Activated CD8-positive, alpha-beta memory T cell treated with anti-CD3 and anti-CD28 coated beads for 48 hours (primary cell): ENCODE measurements around the gene LRP1B.
"Not testable (repeated sequence)": the region's sequence is repeated elsewhere in the genome, so short reads cannot be mapped to it uniquely, and the experiment has no call there.

Experiments
- DNase-seq, 3 experiments: peaks; one replicate each; pipeline ENCODE4 v3.0.0-alpha.2; 2020; ENCODE audit warnings: low read depth in 2 of 3, low spot score in 2 of 3

The LRP1B gene

DNA sequence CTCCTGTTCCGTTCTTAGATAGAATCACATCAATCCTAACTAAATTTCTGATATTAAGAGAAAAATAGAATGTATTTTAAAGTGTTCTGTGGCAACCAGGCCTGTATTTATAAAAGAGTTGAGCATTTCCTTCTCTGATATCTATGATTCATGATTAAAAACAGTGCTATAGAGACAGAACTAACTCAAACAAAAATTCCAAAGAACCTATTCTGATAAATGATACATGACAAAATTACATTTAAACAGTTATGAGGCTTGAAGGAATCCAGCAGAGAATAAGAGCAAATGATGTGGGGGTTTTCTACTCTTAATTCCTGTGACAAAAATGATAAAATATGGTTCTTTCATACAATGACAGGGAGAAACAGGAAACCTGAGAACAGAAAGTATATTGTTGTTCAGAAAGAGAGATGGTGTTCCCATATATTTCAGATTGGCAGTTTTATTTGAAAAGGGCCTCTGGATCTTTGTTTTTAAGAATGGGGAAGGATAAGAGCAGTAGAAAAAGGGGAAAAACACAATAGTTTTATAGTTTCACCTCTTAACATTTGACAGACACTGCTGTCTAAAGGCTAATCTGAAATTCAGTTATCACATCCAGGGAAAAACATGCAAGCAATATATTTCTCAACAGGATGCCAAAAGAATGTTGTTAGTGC lies 944.3 kb downstream of the LRP1B start:
- DNase-seq, result no peak

DNA sequence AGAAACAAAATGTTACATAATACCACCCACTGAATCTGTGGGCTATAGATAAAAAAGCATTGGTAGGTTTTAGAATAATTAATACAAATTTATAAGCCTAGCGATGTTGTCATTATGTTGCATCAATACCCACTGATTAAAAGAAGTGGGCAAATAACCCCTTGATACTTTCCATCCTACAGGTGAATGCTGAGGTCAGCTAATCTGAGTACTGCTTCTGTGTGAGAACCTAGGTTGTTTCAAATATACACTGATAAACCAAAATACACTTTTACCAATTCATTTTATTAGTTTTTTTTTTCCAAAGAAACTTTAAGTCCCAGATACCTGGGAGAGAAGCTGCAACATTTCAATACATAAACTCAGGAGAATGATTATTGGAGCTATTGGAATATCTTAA lies 948.6 kb downstream of the LRP1B start:
- DNase-seq, result no peak

DNA sequence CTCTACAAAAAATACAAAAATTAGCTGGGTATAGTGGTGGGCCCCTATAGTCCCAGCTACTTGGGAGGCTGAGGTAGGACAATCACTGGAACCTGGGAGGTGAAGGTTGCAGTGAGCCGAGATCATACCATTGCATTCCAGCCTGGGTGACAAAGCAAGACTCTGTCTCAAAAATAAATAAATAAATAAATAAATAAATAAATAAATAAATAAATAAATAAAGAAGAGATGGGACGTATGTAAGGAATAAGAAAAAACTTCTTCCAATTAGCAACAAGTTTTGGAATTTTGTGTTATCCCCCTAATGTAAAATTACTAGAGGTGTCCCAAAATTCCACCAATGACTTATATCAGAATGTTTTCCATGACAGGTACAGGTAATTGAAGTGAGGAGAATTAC lies 961.7 kb downstream of the LRP1B start:
- DNase-seq, result not testable (repeated sequence)

DNA sequence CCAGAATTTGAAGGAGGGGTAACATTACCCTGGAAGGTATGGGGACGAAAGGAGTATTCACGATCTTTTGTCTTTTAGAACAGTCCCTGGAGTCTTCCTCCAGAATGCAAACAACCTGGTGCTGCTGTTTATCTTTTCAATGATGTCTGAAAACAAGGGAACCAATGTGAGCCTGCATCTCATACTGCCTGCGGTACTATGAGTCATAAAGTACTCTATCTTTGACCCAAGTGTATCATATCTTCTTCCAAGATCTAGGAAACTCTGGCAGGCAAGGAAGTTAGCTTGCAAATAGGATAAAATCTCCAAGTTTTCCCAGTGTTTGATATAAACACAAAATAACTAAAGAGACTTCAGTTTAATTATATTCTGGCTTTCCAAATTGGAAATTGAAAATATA lies 968.5 kb downstream of the LRP1B start:
- DNase-seq, result no peak

DNA sequence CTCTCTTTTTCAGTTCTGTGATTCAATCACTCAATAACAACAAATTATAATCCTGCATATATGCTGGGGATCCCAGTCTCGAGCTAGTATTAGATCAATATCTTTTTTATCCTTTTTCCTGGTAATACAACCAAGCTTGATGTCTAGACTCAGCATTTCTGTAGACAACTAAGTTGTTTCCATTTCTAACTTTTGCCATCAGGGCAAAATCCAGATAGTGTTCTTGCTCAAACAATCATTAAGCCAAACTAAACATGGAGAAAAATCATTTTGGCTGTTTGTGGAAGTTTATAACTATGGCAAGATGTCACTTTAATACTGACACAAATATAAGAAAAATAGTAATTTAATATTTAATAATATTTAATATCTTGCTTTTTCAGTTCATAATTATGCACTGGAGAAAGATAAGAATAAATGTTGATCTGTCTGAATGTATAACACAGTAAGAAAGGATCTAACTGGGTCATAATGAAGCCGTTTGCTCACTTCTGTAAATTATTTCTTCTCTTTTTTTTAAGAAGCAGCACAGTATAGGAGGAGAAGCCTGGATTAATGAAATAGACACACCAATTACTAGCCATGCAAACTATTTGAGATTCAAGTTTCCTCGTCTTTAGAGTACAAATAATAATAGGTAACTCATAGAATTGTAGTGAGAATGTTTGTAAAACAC lies 979.1 kb downstream of the LRP1B start:
- DNase-seq, result no peak

DNA sequence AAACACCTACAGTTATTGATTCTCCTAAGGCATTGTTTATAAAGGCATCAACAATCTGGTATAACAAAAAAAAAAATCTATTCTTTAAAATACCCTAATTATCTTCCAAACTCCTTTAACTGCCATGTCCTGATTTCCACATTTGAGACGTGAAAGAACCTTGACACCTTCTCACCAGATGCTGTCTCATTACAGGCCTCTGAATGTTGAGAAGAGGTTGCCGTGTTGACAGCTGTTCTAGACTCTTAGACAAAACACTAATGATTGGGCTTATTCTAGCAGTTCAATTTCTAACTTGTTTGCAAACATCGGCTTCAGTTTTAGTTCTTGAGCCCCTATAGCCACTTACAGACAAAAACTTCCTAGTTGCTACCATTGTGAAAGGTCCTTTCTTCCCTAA lies 988.8 kb downstream of the LRP1B start:
- no peak for DNase-seq

DNA sequence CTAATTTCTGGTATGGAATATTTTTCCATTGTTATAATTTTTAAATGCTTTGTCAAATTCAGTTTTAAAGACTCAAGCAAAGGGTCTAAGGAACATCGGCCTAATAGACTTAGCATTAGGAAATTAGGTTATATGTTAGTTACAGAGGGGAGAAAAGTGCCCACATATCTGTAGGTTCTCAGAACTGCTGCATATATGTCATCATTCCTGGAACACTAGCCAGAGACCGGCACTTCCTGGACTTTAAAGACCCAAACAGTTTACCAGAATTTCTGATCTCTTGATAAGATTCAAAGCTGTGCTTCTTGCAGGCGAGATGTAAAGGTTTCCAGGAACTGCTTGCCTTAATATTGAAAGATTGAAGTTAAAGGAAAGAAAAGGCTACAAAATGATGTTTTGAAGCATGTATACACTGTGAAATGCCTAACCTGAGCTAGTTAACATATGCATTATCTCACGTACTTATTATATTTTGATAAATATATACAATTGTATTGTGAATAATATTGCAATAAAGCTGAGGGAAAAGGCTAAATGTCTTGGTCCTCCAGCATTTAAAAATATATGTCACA lies 993.6 kb downstream of the LRP1B start:
- DNase-seq, result no peak

DNA sequence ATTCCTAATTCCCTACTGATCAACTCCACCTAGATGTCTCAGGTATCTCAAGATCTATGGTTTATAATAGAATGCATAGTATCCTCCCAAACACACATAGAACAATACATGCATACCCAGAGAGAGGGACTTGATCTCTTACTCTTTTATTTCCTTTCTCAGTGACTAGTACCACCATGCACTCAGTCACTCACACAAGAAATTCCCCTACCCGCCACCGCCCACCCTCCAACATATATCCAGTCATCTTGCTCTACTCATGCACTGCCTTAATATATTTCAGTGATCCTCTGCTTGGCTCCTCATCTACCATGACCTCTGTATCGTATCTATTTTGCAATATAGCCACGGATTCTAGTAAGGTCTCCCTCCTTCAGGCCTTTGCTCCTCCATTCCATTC lies 996.9 kb downstream of the LRP1B start:
- no peak for DNase-seq

DNA sequence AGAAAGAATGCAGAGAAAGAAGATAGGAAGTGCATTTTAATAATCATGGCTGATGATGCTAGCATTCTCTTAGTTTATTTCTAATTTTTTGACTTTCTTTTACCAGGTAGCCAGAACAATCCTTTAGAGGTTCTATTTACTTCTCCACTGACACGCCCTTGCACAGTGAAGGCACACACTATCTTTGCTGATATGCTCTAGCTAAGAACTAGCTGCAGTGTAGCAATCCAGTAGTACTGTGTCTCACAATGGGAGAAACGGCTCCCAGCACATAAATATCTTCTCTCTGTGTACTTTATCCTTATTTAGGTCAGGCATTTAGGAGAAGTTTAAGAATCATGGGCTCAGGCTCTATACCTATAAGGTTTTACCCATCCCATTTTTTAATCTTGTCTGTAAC lies 1005.4 kb downstream of the LRP1B start:
- DNase-seq, result no peak

DNA sequence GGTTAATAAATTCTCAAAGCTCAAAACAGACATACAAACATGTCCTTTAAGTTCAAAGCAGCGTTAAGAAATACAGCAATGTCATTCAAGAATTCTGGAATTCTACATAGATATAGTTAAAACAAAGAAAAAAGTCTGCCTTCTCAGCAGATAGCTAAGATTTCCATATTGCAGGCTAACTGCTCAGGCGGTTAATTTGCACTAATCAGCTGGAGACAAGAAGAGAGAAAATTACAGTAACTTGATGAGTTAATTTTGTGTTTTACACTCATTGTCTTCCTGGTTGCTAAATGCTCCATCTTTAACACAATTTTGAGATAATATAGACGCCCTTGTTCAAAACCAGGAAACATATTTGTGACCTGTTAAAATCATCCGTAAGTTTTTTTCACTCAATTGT lies 1012.0 kb downstream of the LRP1B start:
- no peak for DNase-seq

DNA sequence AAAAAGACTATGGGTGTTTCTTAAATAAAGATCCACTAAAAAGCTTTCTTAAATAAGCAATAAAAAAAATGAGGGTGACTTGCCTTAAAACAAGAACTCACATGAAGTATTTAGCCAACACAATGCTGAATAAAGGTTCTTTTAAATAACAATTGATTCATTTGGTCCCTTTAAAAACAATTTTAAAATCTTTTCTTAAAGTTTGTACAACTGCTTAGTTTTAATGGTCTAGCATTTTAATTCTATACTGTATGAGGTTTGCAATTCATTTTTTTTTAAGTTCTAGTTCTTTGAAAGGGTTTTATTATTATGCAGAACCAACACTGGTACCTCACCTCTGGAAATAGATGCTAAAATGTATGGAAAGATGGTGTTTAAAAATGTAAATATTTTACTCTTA lies 1017.5 kb downstream of the LRP1B start:
- DNase-seq, result no peak

DNA sequence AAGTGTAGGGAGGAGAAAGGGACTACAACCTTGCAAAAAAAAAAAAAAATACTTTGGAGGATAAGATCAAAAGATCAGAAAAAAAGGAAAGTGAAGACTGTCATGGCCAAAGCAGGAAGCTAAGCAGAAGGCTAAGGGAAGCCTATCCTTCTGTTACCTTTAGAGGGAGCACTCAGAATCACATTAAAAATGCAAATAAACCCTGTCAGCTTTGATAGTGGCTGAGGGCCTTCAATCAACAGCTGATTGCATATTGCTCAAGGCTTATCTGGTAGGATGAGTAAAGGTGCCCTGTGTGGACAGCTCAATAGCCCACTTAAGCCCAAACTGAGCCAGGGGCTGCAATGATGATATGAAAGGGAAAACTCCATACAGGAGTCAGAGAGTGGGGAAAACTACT lies 1021.2 kb downstream of the LRP1B start:
- DNase-seq, result no peak

DNA sequence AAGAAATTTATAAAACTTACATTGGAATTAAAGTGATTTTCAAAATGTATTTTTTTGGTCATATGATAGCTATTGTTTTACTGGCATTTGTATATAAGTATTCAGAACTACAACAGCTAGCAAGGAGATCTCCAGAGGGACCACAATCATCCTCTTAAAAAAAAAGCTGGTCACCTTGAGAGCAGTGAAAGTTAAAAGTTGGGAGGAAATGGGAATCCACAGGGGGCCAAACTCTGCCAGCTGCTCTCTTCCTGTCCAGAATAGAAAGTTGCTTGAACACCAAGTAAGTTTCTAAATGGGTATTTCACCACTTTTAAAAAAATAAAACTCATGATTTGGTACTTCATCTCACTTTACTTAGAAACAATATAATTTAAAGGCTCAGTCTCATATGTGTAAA lies 1025.1 kb downstream of the LRP1B start:
- DNase-seq, result no peak

DNA sequence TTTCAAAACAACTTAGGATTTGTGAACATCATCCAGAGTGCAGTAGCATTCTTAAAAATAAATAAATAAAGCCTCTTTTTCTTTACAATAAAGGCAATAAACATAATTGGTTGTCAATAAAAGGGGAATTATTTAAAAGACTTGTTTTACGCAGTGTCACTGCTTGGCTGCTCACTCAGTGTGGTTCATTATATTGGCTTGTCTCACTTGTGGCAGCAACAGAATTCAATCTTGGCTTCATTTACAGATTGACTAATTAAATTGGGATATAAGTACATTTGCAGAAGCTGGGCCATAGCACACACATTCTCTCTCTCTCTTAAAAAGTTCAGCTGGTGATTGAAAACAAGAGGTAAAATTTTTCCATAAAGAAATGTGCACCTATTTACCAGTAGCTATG lies 1027.6 kb downstream of the LRP1B start:
- DNase-seq, result no peak

DNA sequence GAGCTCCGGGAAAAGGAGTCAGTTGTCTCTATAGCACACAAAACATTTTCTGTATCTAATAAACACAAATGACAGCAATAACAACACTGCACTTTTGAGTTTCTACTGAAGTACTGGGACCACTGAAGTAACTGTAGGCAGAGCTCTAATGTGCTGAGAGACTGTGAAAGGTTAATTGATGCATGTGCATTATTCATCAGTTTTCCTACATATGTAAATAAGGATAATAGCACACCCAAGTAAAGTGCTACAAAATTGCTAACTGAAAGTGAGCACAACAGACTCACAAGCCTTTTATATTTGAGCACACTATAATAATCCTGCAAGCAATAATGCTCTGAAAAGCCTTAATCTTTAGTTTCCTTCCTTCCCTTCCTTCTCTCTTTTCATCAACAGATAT lies 1051.6 kb downstream of the LRP1B start:
- no peak for DNase-seq

DNA sequence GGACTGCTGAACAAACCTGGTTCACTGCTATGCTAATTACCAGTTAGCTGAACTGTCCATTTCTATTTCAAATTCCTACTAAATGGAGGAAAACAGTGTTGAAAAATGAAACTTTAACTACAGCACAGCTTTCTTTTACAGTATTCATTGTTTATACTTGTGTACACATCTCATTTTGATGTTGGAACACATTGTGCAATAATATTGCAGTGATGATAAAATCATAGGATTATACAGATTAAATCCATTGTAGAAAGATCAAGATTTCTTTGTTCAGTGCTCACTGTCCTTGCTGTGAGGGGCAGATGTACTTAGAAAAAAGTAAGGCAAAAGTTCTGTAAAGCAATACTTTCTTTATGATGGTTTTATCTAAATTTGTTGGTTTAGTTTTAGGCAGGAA lies 1055.1 kb downstream of the LRP1B start:
- no peak for DNase-seq

DNA sequence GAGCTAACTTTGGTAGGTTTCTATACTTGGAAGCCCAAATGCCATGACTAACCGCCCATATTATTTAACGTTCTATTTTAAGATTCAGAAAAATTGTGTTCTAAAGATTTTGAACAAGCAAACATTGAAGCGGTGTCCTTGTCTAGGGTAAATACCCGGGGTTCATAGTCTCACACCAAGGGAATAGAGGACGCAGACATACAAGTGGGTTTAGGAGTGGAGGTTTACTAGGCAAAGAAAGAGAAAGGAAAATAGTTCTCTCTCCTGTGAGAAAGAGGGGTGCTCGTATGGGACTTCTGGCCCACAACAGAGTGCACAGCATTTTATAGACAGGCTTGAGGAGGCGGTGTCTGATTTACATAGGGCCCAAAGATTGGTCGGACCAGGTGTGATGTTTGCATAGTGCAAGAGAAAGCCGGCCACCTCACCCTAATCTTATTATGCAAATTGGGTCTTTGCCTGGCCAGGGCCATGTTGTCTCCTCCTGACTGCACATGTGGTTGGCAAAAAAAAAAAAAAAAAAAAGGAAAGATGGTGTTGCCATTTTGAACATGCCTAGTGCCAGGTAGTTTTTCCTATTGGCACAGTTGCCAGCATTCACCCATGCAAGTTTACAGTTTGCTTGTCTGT lies 1062.6 kb downstream of the LRP1B start:
- no peak for DNase-seq

DNA sequence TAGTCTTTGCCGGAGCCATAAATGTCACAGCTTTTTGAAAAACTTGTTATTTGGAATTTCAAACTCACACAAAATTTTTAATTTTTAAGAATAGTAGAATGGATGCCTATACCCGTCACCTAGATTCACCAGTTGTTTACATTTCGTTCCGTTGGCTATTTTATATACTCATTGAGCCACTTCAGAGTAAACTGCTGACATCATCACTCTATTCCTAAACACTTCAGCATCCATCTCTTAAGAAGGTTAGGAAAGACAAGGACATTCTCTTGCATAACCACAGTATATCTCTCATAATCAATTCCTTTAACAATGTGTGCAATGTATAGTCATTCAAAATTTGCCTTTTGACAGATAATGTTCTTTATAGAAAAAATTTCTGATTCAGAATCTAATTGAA lies 1065.8 kb downstream of the LRP1B start:
- no peak for DNase-seq

DNA sequence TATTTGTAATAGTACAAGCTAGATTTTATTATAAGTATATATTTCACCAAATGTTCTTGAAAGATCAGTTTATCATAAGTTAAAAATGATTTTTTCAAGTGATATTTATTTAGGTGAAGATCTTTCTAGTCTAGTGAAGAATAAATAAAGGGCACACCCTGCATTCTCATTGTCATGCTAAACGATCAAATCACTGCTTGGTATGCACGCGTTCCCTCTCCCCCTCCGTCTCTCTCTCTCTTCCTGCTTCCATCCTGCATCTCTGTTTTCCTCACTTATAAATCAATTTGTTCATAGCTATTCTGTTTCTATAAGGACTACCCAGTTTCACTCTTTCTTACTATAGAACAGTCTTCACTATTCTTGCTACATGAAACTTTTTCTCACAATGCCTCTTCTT lies 1067.4 kb downstream of the LRP1B start:
- no peak for DNase-seq

DNA sequence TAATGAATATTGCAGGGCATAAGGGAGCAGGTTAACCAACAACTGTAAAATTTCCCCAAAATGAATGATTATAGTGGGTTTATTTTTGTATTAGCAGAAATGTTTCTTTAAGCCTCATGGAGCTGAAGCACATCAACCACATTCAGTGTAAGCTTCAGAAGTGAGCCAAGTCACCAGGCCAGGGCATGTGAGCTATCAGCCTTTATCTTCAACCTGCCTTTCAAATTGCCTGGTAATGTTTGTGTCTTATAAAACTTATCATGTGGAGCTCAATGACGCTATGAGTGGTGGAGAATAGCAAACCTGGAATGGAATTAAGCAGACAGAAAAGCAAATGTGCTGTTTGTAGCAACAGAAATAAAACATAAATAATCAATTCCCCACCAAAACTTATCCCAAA lies 1068.4 kb downstream of the LRP1B start:
- no peak for DNase-seq

DNA sequence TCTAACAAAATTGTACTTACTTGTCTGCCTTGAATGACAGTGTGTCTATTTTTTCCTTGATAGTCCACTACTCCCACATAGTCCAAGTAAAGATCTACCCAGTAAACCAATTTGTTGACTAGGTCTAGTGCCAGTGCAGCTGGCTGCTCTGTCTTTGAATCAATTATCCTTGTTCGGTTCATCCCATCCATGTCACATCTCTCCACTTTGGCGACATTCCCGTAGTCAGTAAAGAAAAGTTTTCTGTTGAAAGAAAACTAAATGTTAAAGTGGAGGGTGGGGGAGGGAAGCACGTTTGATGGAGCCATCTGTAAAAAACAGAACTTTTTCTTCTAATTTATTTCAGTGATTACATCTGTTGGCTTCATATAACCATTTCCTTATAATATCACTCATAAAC lies 1068.8 kb downstream of the LRP1B start:
- DNase-seq, result no peak

DNA sequence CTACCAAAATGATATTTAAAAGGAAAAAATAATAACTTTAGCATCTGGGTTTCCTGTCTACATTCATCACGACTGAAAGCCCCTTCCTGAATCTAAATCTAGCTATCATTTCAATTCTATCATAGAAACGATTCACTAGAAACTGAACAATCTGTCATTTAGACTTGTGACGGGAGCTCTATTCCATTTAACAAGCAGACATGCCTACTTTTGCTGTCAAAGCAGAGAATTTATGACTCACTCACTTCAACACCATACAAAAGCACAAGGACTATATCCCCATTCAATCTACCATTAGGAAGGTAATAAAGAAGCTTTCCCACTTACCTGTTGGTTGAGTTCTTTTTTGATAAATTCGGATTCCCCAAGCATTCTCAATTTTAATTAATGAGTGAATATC lies 1072.3 kb downstream of the LRP1B start:
- DNase-seq, result no peak
